ENCODE results near the gene CDKN1A.

The CDKN1A gene

DNA sequence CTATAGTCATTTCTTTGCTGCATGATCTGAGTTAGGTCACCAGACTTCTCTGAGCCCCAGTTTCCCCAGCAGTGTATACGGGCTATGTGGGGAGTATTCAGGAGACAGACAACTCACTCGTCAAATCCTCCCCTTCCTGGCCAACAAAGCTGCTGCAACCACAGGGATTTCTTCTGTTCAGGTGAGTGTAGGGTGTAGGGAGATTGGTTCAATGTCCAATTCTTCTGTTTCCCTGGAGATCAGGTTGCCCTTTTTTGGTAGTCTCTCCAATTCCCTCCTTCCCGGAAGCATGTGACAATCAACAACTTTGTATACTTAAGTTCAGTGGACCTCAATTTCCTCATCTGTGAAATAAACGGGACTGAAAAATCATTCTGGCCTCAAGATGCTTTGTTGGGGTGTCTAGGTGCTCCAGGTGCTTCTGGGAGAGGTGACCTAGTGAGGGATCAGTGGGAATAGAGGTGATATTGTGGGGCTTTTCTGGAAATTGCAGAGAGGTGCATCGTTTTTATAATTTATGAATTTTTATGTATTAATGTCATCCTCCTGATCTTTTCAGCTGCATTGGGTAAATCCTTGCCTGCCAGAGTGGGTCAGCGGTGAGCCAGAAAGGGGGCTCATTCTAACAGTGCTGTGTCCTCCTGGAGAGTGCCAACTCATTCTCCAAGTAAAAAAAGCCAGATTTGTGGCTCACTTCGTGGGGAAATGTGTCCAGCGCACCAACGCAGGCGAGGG lies 594 bp upstream of the CDKN1A start:
- DNase-seq (ENCODE audit: low read depth): no peak

DNA sequence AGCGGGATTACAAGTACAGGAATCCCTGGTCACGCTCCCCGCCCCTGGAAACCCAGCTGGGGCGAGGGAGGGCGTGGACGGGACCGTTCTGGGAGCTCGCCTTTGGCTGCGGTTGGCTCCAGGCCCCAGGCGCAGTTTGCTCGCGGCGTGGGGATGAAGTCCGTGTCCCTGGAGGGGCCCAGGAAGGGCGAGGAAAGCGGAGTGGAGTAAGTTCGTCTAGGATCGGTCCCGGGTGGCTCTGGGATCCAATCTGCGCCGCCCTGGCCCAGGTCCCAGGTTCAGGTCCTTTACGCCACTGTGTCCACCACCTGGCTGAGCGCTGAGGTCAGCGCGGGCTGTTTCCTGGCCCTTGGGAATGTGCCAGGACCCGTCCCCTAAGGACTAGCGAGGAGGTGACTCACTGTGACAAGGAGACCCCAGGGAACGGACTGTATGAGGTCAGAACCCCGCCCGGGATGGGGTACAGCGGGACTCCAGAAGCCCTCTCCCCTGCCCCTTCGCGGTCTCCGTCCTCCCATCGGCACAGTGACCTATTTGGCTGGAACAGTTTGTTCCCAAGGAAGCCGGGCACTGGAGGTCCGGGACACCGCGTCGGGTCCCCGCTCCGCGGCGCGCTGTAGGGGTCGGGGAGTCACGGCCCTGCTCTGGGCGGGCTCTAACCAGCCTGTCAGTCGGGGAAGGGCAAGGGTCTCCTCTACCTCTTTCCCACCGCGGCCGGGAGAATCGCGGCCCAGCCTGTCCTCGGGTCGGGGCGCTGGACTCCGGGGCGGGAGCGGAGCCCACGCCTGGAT lies 724 bp downstream of the CDKN1A start:
- DNase-seq (ENCODE audit: low read depth): peak; percentile 11

DNA sequence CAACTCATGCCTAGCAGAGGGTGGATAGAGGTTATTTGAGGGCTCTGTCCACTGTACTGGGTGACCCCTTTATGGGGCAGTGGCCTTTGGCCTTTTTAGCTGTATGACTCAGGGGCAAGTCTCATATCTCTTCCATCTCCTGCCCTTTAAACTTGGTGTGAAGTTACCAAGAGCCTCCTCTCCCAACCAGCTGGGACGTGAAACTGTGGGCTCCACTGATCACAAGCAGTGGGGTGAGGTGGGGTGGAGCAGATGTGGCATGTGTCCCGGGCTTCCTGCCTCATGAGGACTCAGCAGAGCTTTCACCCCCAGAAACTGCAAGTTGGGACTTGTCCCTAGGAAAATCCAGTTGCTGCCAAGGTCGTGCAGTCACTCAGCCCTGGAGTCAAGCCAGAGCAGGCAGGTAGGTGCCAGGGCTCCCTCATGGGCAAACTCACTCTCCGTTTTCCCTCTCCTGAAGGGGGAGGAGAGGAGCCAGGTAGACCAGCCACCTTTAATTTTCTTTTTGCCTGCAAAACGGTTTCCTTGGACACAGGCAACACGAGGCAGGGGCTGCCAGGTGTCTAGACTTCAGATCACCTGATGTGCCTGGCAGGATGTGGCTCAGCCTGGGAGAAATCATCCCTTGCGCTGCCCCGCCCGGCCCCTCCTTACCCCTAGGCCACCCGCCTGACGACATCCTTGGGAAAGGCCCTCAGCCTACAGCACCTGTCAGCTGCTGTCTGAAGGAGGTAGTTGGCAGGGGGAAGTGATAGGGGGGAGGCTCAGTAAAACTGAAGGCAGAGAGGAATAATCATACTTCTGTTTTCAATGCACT lies 4.0 kb downstream of the CDKN1A start:
- DNase-seq (ENCODE audit: low read depth): peak; percentile 17

DNA sequence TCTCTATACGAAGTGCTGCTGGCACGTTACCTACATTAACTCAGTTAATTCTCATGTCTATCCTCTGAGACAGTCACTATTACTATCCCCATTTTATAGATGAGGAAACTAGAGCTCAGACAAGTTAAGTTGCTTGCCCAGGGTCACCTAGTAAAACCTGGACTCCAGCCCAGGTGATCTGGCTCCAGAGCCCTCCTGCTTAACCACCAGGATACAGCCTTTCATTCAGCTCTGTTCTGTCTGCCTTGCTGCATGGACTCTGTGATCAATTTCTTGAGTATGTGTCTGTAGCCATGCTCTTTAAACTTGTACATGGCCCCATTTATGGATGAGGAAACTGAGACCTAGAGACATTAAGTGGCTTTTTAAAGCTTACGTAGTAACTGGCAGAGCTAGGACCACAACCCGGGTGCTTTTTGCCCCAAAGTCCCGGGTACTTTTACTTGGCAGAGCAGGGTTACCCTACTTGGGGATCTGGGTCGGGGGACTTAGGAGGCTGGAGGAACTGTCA lies 4.7 kb downstream of the CDKN1A start:
- DNase-seq (ENCODE audit: low read depth): no peak

DNA sequence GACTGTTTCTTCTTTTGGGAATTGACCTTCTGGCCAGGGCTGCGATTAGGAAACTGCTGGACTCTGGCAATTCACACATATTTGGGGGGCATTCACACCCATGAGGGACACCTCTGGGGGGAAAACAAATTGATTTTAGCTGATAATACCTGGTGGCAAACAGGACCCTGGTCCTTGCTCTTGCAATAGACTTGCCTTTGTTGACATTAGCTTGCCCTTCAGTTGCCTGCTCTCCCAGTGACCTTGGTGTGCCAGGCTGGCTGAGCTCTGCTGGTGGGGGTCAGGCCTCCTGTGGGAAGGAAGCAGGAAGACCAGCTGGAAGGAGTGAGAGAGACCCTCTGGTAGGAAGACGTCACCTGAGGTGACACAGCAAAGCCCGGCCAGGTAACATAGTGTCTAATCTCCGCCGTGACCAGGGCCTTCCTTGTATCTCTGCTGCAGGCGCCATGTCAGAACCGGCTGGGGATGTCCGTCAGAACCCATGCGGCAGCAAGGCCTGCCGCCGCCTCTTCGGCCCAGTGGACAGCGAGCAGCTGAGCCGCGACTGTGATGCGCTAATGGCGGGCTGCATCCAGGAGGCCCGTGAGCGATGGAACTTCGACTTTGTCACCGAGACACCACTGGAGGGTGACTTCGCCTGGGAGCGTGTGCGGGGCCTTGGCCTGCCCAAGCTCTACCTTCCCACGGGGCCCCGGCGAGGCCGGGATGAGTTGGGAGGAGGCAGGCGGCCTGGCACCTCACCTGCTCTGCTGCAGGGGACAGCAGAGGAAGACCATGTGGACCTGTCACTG lies 5.3 kb downstream of the CDKN1A start:
- DNase-seq (ENCODE audit: low read depth): no peak

DNA sequence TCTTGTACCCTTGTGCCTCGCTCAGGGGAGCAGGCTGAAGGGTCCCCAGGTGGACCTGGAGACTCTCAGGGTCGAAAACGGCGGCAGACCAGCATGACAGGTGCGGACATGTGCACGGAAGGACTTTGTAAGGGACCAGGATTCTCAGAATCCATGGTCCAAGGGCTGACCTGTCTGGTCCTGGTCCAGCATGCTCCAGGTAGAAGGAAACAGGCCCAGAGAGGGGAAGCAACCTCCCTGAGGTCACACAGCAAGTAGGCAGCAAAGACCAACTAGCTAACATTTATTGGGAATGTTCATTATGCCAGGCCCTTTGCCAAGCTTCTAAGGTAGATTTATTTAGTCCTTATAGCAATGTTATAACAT lies 5.9 kb downstream of the CDKN1A start:
- no peak for DNase-seq (ENCODE audit: low read depth)

DNA sequence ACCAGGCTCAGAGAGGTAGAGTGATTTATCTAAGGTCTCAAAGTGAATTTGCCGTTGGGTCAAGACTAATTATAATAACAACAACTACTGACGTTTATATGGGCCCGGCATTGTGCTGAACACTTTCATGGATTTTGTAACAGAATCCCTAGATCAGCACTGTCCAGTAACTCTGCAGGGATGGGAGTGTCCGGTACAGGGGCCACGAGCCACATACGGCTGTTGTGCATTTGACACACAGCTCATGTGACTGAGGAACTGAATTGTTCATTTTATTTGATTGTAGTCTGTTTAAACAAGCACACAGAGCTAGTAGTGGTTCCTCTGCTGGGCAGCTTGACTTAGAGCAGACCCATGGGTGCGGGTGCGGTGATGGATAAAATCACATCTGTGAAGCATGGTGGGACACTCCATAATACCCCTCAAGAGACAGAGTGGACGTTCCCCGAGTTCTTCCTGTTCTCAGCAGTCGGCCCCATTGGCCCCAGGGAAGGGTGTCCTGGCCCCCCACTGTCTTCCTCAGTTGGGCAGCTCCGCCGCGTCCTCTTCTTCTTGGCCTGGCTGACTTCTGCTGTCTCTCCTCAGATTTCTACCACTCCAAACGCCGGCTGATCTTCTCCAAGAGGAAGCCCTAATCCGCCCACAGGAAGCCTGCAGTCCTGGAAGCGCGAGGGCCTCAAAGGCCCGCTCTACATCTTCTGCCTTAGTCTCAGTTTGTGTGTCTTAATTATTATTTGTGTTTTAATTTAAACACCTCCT lies 6.8 kb downstream of the CDKN1A start:
- no peak for DNase-seq (ENCODE audit: low read depth)

DNA sequence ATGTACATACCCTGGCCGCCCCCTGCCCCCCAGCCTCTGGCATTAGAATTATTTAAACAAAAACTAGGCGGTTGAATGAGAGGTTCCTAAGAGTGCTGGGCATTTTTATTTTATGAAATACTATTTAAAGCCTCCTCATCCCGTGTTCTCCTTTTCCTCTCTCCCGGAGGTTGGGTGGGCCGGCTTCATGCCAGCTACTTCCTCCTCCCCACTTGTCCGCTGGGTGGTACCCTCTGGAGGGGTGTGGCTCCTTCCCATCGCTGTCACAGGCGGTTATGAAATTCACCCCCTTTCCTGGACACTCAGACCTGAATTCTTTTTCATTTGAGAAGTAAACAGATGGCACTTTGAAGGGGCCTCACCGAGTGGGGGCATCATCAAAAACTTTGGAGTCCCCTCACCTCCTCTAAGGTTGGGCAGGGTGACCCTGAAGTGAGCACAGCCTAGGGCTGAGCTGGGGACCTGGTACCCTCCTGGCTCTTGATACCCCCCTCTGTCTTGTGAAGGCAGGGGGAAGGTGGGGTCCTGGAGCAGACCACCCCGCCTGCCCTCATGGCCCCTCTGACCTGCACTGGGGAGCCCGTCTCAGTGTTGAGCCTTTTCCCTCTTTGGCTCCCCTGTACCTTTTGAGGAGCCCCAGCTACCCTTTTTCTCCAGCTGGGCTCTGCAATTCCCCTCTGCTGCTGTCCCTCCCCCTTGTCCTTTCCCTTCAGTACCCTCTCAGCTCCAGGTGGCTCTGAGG lies 7.6 kb downstream of the CDKN1A start:
- no peak for DNase-seq (ENCODE audit: low read depth)

DNA sequence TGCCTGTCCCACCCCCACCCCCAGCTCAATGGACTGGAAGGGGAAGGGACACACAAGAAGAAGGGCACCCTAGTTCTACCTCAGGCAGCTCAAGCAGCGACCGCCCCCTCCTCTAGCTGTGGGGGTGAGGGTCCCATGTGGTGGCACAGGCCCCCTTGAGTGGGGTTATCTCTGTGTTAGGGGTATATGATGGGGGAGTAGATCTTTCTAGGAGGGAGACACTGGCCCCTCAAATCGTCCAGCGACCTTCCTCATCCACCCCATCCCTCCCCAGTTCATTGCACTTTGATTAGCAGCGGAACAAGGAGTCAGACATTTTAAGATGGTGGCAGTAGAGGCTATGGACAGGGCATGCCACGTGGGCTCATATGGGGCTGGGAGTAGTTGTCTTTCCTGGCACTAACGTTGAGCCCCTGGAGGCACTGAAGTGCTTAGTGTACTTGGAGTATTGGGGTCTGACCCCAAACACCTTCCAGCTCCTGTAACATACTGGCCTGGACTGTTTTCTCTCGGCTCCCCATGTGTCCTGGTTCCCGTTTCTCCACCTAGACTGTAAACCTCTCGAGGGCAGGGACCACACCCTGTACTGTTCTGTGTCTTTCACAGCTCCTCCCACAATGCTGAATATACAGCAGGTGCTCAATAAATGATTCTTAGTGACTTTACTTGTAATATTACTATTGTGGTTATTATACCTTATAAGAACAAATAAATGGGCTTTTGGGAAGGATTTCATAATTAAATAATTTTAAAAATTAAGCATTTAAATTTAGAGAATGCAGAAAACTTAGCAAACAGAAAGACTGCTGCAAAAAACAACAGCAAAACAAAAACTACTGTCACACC lies 8.4 kb downstream of the CDKN1A start:
- no peak for DNase-seq (ENCODE audit: low read depth)

DNA sequence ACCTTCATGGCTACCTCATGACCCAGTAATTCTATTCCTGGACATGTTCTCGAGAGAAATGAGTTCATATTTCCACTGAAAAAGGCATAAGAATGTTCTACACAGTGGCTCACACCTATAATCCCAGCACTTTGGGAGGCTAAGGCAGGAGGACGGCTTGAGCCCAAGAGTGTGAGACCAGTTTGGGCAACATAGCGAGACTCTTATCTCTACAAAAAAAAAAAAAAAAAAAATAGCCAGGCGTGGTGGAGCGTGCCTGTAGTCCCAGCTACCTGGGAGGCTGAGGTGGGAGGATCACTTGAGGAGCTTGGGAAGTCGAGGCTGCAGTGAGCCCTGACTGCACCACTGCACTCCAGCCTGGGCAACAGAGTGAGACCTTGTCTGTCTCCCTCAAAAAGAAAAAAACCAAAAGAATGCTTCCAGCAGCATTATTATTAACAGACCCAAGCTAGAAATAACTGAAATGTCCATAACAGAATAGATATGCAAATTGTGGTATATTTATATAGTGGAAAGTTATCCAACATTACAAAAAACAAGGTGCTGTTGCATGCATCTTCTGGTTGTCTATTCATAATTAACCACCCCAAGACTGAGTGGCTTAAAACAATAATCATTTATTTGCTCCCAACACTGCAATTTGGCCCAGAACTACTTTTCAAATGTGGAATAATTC lies 9.7 kb downstream of the CDKN1A start:
- DNase-seq (ENCODE audit: low read depth): no peak

DNA sequence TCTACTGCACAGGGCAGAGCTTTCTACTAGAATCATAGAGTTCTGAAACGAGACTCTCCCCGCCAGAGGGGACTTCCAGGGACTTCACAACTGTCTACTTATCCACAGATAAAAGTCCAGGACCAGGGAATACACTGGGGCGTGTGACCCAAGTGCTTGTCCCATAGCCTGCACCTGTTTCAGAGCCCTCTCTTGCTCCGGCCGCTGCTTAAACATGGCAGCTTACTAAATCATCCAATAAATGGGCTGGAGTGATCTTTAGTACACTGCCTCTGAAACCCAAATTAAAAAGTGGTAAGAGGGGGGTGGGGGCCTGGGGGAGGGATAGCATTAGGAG lies 10.2 kb downstream of the CDKN1A start:
- no peak for DNase-seq (ENCODE audit: low read depth)

DNA sequence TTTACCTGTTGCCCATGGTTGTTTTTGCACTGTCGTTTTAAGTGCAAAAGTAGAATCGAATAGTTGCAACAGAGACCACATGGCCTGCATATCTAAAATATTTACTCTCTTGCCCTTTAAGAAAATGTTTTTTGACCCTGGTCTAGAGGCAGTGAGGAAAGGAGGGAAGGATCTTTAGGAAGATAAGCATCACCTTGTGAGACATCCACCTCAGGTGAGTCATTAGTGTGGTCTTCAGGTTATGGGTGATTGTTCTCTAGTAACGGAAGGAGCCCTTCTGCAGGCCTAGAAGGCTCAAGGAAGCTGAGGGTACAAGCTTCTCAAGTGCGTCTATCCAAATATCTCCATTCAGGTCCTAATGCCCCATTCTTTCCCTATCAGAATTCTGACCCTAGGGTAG lies 12.5 kb downstream of the CDKN1A start:
- DNase-seq (ENCODE audit: low read depth): no peak

DNA sequence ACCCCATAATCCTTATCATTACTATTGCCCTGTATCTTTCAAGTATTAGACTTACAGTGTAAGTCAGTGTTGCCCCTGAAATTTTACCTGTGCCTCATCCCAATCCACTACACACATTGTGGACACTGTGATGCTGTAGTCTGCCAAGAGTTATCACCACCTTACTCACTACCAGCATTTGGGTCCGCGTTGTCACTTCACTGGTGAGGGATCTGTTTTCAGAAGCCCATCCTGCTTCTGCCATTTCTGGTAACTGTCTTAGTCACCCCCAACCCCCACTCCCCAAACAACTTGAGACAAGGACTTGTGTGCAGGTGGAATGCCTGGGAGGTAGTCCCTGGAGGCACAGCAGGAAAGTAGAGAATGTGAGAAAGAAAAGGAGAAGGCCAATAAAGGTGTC lies 13.1 kb downstream of the CDKN1A start:
- DNase-seq (ENCODE audit: low read depth): no peak

DNA sequence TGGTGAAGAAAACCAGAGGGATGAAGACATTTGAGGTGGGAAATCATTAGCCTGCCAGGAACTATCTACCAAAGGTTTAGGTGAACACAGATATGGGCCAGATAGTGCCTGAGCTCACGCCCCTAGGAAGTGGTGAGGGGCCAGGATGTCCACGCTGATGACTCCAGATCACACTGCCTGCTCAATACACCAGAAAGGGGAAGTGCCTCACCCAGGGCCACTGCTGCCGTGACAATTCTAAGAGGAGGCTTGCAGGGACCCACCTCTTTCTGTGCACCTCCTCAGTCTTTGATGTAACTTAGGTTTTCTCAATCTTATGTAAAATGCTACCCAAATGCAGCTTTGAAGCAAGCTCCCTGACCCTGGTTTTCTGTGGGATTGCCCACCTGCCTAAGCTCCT lies 13.7 kb downstream of the CDKN1A start:
- no peak for DNase-seq (ENCODE audit: low read depth)

DNA sequence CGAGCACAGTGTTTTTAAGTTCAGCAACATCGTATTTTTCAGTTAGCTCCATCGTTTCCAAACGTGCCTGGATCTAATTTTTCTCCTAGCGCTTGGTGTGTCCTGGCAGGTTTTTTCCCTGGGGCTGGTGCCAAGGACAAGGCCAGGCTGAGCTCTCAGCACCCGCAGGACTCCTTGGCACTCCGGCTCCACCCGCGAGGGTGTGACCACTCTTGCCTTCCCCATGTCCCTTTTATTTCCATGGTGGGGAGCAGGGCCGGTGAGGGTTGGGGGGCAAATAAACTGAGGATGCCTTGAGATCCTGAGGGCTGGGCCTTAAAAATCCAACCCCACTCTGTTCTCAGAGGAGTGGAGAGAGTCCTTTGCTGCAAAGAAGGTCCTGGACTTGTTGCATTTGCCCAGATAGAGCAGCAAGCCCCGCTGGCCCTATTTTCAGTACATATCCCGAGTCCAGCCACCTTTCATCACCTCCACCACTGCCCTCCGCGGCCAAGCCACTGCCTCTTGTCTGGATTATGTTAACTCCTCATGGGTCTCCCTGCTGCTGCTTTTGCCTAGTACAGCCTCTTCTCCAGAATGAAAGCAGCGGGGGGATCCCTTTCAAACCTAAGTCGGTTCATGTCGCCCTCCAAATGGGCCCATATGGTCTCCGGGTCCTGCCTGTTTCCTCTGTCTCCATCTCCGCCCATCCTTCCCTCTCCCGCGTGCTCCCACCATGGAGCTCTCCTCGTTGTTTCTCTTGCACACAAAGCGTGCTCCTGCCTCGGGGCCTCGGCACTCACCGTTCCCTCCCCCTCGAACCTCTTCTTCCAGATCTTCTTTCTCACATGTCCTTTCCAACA lies 14.6 kb downstream of the CDKN1A start:
- DNase-seq (ENCODE audit: low read depth): no peak

DNA sequence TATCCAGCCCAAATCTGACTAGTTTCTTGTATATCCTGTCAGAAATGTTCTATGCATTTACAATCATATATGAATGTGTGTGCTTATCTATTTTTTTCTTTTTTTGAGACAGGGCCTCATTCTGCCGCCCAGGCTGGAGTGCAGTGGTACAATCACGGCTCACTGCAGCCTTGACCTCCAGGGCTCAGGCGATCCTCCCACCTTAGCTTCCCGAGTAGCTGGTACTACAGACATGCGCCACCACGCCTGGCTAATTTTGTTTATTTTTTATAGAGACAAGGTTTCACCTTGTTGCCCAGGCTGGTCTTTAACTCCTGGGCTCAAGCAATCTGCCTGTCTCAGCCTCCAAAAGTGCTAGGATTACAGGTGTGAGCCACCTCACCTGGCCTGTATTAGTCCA lies 16.1 kb downstream of the CDKN1A start:
- no peak for DNase-seq (ENCODE audit: low read depth)

DNA sequence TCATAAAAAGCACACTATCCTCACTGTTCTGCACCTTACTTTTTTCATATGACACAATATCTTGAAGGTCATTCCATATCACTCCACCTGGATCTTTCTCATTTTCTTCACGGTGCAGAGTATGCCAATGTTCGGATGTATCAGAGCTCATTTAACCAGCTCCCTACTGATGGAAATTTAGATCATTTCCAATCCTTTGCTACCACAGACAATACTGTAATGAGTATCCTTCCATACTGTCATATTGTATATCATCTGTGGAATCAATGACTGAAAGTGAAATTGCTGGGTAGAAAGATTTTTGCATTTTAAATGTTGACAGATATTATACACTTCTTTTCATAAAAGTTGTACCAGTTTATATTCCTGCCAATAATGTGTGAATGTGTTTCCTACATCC lies 16.9 kb downstream of the CDKN1A start:
- DNase-seq (ENCODE audit: low read depth): no peak

DNA sequence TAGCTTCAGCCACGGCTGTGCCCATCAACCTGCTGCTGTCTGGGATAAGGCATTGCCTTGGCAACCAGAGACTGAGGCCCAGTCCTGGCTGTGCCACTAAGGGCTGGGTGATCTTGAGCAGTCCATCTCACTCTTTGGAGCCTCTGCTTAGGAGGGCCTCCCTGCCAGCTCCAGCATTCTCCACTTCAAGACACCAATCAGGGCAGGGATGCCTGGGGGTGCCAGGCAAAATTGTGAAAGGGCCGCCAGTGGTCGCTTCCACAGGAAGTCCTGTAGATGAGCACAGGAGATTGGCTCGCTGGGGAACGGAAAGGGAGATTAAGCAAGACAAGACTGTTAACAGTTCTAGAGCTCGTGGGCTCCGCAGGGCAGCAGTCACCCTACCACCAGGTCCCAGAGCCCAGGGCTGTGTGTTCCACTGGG lies 19.0 kb downstream of the CDKN1A start, which contains the start of gene RAB44:
Gene RAB44, plus strand, starts transcription at position 346 of the 423 bp plus-strand sequence. CDS start 6,410 bp downstream, outside the sequence.
- no peak for DNase-seq (ENCODE audit: low read depth)
